GM15510 (cell line): ENCODE data around the gene ASTN1.

Experiments used
- POLR2A ChIP-seq: IDR thresholded peaks from 3 replicates; pipeline ENCODE4 v1.6.1; 2011; ENCODE audit warnings: borderline replicate concordance; ENCODE audit not compliant: insufficient read length; ENCODE audit errors: extremely low read depth

Gene ASTN1

DNA sequence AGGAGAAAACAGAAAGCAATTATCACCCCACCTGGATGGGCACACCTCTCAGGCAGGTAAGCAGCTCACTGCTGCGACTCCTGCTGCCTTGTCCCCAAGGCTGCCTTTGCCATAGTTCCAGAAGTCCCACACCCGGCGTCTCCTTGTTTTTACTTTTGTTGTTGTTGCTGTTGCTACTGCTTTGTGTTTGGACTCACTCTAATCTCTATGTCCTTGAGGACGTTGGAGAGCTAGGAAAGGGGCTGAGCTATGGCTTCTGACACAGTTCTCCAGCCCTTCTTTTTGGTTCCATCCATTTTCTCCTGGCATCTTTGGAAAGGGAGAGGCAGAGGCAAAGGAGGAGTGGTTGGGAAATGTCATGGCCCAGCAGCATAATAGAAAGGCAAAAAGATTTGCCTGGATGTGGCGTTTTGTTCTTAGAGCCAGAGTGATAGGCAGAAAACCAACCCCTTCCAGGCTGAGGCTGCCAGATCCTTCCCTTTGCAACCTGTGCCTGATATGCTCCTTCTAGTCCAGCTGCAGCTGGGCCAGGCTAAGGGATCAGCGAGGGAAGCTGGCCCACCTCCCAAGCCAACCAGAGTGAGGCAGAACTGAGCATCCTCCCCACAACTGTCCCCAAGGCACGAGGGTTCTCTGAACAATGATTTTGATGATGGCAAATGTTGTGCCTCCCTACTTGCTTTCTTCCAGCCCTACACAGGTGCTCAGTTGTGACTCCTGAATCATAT lies 270.7 kb downstream of the ASTN1 start:
- TF ChIP-seq POLR2A = no peak

- TF ChIP-seq POLR2A = no peak
Observed at GRCh38 chr1:176888471-176889032, 276.0 kb downstream of the ASTN1 start.

DNA sequence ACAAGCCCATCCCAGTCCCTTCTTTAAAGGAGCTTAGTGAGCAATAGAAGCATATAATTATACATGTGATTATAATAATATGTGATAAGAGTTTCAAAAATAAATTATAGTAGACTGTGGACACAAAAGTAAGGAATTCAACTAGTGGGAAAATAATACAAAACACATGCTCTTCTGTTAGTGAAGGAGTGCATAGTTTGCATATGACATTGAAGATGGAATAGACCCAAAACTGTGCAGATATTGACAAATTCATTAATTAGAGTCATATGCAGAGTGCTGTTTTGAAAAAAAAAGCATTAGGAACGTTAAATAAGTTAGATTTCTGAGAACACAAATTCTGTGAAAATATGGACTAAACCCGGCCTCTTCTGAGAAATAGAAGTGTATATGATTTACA lies 278.8 kb downstream of the ASTN1 start:
- TF ChIP-seq POLR2A = no peak

DNA sequence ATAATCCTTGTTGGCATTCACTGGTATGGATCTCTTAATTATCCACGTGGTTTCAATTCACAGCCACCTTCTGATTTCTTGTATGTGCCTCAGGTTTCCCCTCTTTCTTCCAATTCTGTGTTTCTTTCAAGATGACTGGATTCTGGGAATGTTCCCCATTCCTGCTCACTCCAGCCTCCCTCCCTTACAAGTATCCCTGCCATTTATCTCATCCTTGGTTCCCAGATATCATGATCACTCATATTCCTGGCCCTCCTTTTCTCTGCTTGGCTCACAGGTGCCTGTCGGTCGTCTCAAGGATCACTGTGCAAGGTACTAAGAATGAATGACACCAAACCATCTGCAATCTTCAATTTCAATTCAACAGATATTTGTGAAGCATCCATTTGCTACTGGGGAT lies 279.2 kb downstream of the ASTN1 start:
- no peak for TF ChIP-seq POLR2A

DNA sequence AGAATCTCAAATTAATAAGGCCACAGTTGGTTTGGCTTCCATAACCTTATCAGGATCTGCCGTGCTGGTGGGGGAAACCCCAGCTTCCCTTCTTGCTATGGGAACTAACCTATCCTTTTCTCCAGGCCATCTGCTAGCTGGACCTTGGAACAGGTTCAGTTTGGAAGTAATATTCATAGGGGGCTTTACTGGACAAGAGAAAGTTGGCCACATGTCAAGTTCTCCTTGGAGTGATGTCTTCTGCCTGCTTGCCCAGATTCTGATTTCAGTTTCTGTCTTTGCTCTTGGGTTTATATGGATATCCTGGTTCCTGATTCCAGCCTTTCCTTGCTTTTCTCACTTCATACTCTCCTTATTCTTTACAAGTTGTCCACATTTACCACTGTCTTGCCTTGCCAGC lies 279.6 kb downstream of the ASTN1 start:
- no peak for TF ChIP-seq POLR2A

DNA sequence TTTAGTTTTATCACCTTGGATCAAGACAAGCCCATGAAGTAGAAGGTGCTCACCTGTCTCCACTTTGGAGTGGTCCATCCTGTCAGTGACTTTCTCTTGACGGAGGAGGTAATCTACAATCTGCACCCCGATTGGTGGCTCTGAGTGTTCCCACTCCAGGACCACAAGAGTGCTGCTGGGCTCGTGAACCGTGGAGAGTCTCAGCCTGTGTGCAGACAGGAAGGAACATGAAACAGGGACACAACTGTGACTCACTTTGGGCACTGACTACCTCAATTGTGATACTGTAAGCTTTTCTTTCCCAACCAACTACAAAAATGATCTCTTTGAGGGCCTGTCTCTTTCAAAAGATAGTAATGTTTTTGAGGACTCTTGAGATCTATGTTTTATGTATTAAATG lies 280.2 kb downstream of the ASTN1 start:
- no peak for TF ChIP-seq POLR2A

DNA sequence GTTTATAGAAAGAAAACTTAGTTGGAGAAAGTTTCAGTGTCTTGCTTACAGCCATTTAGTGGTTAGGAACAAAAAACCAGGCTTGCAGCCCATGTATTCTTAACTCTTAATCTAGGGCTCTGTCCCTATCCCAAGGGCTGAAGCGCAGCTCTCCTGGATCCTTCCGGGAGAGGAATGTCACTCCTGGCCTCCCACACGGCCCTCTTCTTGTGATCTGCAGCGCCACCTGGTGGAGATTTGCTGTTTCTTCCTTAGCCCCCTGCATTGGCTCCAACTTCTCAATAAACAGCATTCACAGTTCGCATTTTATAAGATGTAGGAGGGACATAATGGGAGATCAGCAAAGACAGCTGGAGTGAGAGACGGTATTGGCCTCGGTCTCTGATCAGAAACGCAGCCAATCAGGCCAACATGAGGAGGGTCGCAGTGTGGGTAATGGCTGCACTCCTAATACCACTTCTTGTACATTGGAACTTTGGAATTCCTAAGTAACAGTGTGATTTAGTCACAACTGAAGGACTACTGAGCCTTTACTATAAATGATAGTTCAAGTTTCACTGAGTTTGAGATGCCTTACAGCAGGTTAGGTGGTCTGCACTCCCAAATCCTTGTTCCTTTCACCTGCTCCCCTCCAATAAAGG lies 283.4 kb downstream of the ASTN1 start:
- TF ChIP-seq POLR2A = no peak

DNA sequence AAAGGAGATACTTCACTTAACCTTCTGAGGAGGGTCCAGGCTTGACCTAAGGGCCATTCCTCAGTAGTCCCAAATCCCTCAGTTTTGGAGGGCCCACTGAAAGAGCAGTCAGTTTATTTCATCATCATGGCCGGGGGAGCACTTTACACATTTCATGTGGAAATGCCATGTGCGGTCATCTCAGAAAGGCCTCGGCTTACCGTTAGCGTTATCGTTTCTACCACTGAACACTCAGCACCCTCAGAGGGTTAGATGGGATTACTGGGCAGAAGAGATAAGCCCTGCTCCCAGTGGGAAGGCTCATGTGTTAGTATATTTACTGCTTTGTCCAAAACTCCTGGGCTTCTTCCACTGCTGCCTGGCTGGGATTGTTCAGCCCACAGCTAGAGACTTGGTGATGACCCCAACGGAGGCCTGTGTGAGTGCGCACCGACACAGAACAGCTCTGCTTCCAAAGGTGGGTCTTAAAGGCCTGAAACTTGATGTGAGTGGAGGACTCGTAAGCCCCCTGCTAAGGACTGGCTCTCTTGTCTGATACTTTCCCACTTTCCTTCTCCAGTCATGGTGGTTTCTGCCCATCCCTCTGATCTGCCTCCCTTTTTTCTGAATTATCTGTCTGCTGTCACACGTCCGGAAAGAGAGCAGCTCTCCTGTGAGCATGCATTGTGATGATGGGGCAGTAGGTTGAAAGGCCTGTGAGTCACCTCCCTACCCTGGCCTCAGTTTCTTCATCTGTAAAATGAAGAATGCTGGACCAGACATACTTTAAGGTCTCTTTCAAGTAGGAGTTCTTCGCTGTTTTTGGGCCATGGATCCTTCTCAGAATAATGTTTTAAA lies 284.5 kb downstream of the ASTN1 start:
- no peak for TF ChIP-seq POLR2A

- TF ChIP-seq POLR2A = no peak
Observed at GRCh38 chr1:176878750-176879536, 285.6 kb downstream of the ASTN1 start.

DNA sequence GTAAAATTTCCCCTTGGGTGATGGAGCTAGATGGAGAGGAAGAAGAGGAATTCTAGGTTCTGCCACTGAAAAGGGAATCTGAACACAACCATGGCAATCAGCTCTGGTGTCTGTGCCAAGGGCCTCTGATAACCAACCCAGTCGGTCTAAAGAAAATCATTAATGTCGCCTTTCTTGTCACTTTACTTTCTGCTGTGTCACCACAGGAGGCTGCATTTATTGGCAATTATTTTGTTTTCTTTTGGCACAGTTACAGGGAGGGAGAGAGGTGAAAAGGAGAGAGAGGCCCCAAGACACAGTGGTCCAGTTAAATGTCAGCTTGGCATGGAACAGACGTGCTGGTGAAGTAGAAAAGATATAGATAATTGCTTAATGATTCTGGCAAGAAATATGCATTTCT lies 287.0 kb downstream of the ASTN1 start:
- TF ChIP-seq POLR2A = no peak

DNA sequence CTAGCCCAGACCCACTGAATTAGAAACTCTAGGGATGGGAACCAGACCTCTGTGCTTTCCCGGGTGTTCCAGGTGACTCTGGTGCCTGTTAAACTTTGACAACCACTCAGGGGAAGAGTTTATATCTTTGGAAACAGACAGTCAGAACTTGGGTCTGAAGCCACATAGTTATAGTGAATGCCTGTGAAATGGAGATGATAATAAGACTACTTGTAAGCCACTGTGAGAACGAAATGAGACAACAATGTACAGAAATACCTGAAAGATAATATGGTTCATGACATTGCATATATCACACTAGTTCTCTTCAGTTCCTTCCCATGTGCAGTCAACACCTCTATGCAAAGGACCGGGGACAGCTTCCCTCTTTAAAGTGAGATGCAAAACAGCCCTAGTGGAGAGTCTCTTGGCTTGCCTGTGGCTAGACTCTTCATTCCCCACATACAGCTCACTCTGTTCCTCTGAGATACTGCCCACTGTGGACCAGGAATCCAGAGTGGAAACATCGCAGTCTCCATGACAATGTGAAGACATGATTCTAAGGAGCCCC lies 287.5 kb downstream of the ASTN1 start:
- TF ChIP-seq POLR2A = no peak

DNA sequence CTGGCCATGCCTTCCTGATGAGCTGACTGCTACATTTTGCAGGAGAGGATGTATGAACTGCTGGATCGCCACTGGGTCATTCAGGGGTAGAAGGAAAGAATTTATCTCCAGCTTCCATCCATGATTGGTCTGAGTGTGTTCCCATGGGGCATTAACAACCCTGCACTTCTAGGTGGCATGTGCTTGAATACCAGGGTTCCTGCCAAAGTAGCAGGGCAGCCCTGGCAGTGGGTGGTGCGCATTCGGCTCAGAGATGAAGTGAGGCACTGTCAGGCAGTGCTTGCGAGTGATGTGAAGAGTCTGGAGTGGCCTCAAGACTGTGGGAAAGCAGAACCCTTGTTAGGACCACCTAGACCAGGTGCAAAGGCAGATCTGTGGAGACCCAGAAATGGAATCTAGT lies 294.9 kb downstream of the ASTN1 start:
- TF ChIP-seq POLR2A = no peak

DNA sequence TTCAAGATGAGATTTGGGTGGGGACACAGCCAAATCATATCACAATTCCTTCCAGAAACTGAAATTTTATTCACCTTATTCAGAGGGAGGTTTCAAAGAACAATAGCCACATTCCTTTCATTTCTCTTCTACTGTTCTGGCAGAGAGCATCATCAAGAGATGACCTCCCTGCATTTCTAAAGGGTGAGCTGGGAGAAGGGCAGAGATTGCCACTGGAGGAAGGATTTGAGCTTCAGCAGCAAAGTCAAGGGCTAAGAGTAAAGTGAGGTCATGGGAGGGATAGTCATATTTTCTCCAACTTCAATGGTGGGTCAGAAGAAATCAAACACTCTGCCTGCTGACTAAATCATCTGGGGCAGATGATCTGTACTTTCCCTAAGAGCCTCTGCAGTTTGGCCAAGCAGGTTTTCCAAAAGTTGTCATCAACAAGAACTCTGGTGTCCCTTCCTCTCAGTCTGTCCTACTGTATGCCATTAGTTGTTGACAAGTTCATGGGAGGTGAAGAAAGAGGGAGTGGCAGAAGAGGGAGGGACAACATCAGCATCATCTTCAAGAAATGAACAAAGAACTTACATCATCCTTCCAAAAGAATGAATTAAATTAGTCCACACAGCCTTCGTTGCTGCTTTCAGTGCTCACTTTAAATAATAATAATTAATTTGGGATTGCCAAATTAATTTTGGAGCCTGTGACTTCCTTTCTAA lies 298.3 kb downstream of the ASTN1 start:
- no peak for TF ChIP-seq POLR2A

- no peak for TF ChIP-seq POLR2A
Observed at GRCh38 chr1:176864211-176864610, 300.3 kb downstream of the ASTN1 start.
